GM12872 (cell line): ENCODE data around the gene CCNDBP1.

ENCODE experiments used
- TF ChIP-seq, protein P1 (sequence below): IDR thresholded peaks from 3 replicates; pipeline ENCODE4 v1.5.1; 2011; ENCODE audit warnings: low read depth, mild to moderate bottlenecking, low read length, moderate library complexity; ENCODE audit not compliant: insufficient read depth

The CCNDBP1 gene

DNA sequence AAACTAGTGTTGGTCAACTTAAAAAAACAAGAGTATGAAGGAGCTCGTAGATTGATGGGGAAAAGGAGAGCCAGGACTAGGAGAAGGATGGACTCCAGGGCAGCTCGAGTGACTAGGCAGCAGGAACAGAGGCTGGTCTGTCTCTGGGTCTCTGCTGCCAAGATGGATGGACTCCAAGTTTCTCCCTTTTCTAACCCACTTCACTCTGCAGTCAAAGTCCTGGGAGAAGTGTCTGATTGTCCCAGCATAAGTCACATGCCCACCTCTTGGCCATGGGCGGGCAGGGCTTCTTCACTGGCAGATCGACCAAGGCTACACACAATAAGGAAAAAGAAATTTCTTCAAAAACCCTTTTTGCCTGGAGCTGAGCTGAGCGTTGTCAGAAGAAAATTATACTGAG is 44.8 kb downstream of the CCNDBP1 start:
- TF ChIP-seq, protein P1, sequence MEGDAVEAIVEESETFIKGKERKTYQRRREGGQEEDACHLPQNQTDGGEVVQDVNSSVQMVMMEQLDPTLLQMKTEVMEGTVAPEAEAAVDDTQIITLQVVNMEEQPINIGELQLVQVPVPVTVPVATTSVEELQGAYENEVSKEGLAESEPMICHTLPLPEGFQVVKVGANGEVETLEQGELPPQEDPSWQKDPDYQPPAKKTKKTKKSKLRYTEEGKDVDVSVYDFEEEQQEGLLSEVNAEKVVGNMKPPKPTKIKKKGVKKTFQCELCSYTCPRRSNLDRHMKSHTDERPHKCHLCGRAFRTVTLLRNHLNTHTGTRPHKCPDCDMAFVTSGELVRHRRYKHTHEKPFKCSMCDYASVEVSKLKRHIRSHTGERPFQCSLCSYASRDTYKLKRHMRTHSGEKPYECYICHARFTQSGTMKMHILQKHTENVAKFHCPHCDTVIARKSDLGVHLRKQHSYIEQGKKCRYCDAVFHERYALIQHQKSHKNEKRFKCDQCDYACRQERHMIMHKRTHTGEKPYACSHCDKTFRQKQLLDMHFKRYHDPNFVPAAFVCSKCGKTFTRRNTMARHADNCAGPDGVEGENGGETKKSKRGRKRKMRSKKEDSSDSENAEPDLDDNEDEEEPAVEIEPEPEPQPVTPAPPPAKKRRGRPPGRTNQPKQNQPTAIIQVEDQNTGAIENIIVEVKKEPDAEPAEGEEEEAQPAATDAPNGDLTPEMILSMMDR: no peak

DNA sequence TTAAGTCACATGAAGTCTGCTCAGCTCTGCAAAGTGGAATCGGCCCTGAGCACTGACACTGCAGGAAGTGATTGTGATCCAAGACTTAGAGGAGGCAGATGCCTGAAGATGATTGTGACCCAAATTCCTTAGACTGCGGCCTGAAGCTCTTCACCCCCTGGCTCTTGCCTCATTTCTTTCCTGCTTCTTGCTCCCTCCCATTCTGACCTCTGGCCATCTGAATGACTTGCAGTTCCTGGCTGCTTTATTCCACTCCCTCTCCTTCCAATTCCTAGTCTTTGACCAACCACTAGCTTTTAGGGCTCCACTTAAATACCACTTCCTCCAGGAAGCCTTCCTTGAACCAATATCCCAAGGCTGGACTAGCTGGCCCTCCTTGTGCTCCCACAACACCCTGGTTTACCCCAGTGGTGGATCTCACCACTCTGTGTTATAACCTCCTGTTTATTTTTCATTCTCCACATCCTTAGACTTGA is 45.5 kb downstream of the CCNDBP1 start:
- TF ChIP-seq, protein P1: no peak

DNA sequence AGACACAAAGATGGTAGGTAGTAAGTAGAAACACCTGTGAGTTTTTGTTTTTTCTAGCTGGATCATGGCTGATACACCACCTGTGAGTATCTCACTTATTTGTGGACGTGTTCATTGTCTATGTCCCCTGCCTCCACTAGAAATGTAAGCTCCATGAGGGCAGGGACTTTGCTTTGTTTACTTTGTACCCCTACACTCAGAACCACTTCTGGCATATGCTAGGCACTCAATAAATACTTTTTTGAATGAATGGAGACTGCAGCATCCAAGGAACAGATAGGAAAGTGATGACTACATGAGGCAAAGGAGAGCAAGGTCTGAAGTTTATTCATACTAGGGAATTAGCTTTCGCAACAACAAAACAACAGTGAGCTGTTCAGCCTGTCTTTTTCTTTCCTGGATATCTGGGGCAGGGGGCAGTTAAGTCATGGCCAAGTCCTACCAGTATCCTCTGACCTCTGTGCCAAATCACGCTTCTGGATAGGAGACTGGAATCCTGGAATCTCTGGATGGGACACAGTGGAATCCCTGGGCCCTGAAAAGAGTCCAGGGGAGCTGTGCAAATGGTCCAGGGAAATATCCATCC is 47.2 kb downstream of the CCNDBP1 start:
- TF ChIP-seq, protein P1: no peak

- TF ChIP-seq, protein P1: no peak
These were observed 50.3 kb downstream of the CCNDBP1 start for GRCh38 chr15:43235536-43235935.

DNA sequence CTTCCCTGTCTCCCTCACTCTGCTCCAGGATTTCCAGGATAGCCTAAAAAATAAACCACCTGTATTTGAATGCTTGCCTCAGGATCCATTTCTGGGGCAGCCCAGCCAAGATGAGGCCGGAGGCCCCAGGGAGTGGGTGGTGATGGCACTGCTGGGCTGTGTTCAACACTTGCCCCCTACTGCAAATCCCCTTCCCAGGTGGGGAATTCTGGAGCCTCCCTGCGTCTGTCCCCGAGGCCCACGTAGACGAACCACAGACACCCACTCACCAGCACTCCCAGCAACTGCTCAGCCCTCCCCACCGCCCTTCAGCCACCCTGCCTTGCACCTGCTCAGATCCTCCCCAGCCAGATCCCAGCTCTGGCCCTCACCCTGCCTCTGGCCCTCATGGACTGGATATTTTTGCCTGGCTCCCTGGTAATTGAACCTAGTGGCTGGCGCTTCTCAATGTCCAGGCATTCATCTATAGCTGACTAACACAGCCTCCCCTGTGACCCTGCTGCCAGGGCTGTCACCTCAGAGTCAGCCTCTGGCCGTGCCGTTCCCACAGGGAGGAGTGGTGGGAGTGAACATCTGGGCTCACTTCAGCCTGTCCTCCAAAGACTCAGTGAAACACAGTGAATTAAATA is 52.8 kb downstream of the CCNDBP1 start:
- TF ChIP-seq, protein P1: no peak

GRCh38 chr15:43238671-43239131 is 53.5 kb downstream of the CCNDBP1 start:
- TF ChIP-seq, protein P1: no peak

- TF ChIP-seq, protein P1: no peak
These were observed 54.7 kb downstream of the CCNDBP1 start for GRCh38 chr15:43239732-43240491.
